Stimulated activated CD4-positive, alpha-beta T cell treated with anti-CD3 and anti-CD28 coated beads, TNF-alpha, amount 100 ng/mL, for 48 hours (primary cell): ENCODE data around the gene UPP1.
"Not testable (repeated sequence)": the region's sequence is repeated elsewhere in the genome, so short reads cannot be mapped to it uniquely, and the experiment has no call there.

ENCODE experiments used
- DNase-seq, 3 donors: peaks; one replicate each; pipeline ENCODE4 v3.0.0-alpha.2; 2020; ENCODE audit warnings: low read depth in 3 of 3

The UPP1 gene

DNA sequence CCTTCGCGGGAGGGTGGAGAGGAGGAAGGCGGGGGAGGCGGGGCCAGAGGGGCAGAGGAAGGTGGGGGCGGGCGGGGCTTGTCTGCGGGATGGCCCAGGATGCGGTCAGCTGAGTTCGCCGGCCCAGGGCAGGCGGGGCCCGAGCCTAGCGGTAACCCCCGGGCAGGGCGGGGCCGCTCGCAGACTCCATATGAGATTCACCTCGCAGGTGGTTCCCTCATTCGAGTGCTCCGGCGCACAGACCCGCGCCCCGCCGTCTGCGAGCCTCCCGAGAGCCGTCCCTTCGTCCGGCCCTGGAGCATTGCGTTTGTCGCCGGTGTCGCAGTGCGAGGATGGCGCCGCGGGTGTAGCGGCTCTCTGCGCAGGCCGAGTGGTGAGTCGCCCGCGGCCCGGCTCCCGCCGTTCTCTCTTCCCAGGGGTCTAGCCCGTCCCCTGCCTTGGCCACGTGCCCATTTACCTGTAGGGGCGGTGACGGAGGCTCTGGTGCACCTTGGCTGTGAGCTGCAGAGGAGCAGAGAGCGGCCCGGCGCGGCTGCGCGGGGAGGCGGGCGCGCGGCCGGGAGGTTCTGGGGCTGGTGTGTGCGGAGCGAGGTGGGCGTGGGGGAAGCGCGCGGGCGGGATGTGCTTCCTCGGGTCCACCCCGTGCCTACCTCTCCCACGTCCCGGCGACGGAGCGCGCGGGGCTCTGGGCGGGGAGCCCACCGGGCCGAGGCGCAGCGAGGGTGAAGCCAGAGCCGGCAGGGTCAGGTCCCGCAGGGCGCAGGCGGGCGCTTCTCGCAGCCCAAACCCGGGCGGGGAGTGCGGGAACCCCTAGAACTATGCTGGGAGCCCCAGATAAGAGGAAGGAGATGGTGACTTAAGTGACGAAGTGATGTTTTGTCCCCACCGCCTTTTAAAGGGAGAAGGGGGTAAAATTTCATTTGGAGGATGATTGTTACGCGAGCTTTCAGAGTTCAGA lies at the start of gene UPP1:
TSS of gene UPP1 (plus strand) at position 220 of the 958 bp plus-strand sequence. CDS start 5,519 bp downstream, outside the sequence.
- peak in 2 of 3 donors; percentile 74 to 90 for DNase-seq

DNA sequence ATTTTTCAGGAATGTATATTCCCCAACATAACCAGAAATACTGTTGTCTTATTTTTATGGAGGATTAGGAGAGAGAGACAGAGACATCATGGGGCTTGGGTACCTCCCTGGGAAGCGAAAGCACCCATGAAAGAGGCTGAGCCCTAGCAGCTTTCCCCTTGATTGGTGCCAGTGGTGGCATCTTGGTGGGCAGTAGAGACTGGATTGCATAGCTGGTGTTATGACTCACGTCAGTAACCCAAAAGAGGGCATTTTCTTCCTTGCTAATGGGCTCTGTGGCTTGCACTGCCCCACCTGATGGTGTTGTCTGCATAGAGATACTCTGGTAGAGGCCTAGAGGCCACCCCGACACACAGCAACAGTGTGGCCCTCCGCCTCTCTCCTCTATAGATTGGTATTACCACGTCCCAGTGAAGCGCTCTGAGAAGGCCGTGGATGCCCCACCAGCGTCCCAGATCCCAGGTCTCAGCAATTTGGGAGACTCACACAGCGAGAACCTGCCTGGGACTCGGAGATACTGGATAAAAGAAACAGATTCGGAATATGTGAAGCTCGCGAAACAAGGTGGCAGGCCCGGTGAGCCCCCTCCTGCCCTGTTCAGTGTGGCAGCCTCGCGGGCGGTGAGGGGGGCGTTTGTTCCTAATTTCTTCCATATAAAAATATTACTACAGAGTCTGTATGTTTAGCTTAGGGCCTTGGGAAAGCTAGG lies 48.0 kb upstream of the UPP1 start:
- DNase-seq, result no peak

DNA sequence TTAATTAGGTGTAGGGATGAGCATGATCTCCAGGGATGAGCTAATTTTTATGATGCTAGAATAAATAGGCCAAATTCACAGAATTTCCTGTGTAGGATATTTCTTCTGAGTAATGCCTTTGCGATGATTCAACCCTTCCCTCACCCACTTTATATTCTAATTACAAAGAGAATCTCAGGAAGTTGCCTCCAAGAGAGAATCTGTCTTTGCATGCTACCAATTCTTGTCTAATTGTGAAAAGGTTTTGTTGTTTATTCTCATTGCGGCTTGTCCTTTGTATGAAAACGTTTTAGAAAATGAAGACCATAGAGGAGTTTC lies 47.5 kb upstream of the UPP1 start:
- DNase-seq, result no peak

DNA sequence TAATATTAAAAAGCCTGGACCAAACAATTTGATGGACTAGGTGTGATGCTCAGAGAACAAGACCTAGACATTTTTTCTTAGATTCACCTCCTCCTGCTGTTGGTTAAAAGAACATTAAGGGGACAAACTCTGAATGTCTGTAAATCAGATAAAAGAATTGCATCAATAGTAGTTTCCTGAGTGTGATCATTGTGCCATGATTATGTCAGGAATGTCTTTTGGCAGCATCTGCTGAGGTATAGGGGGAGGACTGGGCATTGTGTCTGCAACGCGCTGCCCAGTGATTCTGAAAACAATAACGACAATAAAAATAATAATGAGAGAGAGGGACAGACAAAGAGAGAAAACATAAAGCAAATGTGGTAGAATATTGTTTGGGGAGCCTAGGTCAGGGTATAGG lies 46.8 kb upstream of the UPP1 start:
- DNase-seq, result no peak

DNA sequence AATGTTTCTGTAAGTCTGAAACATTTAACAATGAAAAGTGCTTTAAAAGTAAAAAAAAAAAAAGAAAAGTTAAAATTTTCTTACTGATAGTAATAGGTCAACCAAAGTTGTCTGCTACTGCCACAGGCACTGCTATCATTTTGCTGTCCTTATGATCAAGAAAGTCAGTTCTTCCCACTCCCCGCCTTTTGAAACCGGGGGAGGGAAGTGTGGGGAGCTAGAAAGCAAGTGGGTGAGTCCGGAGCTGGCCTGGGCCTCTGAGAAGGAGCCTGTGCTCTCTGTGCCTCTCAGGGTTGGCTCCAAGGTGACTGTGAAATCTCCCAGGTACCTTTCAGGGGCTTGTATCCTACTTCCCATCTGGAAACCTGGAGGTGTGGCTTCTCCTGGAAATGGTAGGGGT lies 46.4 kb upstream of the UPP1 start:
- DNase-seq, result no peak

DNA sequence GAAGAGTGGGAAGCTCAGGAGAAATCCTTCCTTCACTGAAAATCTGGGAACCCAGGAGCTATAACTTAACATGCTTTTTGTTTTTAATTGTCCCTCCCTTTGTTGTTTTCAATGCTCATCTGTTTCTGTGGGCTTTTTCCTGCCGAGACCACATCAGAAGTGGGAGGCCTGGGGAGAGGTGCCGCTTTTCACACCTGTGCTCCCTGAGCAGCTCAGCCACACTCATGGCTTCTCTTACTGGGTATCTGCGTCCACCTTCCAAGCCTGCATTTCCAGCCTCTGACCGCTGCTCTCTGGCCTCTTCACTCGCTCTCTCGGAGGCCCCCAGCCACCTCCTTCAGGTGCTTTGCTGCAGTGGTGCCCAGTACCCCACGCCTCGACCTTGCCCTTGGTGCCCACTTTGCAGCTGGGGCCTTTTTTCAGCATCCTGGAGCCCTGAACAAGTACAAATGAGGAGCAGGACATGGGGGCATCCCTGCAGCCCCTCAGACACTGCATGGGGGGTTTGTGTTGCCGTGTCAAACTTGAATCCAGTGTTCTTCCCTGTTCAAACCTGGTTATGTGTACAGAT lies 43.8 kb upstream of the UPP1 start:
- DNase-seq, result no peak

DNA sequence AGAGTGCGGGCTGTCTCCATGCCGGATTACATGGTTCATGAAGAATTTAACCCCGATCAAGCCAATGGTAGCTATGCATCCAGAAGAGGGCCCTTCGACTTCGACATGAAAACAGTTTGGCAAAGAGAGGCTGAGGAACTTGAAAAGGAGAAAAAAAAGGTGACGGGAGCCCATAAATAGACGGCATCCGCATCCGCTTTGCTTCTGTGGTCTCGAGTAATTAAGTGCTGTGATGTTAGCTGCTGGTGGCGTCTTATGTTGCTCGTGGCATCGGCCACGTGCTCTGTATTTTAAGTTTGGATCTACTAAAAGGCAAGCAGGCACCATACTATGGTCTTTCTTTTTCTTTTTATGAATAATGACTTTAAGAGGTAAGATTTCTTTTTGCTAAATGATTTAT lies 42.6 kb upstream of the UPP1 start:
- no peak for DNase-seq

DNA sequence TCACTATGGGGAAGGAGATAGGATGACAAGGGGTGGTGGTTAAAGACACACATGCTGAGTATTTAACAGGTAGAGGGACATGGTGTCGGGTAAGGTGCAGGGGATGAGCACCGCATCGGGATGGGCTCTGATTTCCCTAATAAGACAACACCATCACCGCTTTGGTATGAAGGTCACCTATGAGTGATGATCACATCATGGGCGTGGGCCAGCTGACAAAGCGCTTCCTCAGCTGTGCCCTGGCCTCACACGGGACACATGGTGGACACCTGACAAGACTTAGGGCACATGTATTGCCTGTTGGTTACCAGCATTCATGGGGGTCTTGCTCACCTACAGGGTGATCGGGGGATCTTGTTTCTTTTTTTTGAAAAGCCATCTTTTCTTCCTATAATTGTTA lies 41.0 kb upstream of the UPP1 start:
- DNase-seq, result no peak

DNA sequence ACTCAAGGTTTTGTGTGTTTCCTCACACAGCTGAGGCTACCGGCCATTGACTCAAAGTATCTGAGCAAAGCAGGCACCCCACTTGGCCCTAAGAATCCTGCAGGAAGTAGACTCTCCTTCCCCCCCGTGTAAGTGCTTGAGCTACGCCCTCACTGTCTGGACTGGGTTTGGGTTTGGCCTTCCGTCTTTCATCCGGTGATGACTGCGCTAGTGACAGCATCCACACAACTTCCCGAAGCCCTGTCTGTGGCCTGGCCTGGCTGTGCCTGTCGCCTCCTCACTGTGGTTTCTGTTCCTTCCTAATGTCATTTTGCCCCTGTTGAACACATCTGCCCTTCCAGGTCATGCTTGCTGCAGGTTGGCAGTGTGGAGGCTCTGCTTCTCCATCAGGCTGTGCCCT lies 39.2 kb upstream of the UPP1 start:
- no peak for DNase-seq

DNA sequence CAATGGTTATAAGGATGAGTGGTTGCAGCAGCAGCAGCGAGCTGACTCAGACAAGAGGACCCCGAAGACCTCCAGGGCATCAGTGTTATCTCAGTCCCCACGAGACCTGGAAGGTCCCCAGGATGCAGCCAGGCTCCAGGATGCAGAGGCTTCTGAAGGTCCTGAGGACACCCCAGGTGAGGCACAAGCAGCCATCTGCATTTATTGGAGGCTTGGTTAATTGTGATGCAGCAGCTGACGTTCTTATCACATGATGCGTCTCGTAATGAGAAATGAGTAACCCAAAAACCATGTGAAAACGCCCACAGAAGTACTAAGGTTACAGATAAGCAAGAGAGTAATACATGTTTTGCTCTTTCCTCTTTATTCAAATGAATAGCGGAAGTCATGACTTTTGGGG lies 36.3 kb upstream of the UPP1 start:
- peak in 1 of 3 donors; percentile 21 for DNase-seq

DNA sequence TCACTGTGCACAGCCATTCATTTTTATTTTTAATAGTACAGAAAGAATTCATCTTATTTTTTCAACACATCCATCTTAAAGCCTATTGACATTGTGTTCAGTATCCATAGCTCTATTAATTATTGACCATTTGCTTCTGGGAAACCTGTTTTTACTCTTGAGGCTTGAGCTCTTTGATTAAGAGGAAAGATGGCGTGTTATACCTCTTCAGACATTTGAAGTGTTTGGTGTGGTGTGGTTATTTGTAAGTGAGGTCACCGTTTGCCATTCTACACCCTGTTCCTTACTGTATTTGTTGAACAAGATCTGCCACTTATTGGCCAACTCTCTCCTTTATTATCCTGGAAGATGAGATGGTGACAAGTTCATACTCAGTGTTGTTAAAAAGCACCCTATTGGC lies 35.3 kb upstream of the UPP1 start:
- DNase-seq, result no peak

DNA sequence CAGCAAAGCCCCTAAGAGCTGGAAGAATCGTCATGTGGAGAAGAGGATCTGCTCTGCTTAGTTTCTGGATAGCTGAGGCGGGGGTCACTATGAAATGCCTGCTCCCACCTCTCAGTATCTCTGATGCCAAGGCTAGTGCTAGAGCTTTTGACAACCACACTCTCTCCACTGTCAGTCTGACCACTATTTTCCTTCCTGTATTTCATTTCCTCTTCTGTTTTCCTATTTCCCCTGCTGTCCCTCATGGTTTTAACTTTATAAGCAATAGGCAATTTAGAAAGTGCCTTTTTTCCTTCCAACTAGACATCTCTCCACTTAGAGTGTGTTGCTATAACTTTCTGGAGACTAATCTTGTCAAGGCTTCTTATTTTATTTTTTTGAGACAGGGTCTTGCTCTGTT lies 30.1 kb upstream of the UPP1 start:
- DNase-seq, result no peak

DNA sequence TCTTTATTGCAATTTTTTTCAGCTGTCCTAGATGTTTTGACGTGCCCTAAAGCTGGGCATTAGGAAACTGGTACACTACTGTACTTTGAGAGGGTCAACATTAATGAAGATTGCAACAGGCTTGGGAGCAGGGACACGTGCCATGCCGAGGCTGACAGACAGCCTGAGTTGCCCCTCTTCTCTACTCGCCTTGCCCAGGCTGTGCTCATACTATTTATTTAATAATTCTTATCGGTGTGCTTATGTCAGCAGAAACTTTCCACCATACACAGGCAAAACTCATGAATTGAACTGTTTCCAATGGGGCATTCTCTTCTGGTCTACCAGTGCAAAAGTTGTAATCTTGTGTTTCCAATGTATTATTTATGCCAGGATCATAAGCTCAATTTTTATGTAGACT lies 29.4 kb upstream of the UPP1 start:
- no peak for DNase-seq

DNA sequence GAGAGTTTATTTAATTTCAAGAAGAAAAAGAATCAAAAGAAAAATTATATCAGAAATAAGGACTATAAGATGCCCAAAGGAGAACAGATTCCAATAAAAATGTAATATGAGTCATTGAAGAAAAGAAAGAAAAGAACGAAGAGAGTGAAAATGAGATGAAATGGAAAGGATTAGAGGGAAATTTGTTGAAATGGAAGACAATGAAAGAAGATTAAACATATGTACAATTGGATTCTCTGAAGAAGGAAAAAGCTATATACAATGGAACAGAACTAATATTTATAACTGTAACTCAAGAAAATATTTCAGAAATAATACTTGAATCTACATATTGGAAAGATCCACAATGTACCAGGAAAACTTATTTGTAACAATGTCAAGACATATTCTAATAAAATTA lies 25.1 kb upstream of the UPP1 start:
- DNase-seq, result no peak

DNA sequence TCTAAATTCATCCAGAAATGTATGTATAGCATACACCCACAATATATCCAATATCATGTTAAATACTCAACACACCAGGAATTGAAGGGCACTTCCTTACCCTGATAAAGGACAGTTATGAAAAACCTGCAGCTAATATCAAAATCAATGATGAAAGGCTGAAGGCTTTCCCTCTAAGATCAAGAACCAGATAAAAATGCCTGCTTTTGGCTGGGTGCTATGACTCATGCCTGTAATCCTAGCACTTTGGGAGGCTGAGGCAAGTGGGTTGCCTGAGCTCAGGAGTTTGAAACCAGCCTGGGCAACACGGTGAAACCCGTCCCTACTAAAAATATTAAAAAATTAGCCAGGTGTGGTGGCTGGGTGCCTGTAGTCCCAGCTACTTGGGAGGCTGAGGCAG lies 21.6 kb upstream of the UPP1 start:
- no peak for DNase-seq

DNA sequence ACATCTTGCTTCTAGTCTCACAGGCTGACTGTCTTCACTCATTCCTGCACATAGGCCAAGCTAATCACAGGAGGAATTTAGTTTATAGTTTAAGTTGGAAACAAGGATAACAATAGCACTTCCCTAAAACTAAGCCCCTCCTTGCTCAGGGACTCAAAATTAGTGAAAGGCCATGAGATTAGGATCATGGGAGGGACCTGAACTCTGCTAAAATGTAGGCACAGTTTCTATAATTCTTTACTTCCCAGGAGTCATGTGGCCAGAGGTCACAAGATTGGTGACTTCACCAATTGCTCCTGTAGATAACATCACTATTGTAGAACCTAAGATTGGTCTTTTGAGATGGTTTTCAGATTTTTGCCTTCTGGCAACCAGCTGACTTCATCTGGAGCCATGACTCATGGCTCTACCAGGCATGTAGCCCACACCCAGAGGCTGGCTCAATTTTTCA lies 14.8 kb upstream of the UPP1 start:
- no peak for DNase-seq

DNA sequence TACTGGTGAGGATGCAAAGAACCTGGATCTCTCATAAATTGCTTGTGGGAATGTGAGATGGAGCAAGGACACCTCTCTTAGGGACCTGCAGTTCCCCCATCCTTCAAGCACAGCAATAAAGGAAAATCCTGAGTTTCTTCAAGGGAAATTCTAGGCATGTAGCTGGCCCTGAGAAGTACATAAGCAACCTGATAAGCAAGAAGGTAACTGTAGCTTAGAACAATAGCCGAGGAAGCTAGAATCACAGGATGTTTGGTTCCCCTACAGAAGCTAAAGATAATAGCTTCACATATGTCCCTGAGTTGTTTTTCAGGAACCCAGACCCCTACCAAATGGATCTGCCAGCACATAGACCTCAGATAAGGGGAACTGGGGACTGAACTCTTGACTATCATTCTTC lies 11.6 kb upstream of the UPP1 start:
- DNase-seq, result no peak

DNA sequence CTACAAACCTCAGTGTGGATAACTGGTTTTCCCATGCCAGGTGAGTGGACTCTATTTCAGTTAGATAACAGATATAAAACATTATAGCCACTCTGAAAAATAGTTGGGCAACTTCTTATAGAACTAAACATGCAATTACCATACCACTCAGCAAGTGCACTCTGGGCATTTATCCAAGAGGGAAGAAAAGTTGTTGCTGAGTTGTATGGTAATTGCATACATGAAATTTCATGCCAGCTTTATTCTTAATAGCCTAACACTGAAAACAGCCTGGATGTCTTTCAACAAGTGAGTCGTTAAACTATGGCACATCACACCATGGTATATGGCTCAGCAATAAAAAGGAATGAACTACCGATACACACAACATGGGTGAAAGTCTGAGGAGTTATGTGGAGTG lies 10.6 kb upstream of the UPP1 start:
- DNase-seq, result no peak

DNA sequence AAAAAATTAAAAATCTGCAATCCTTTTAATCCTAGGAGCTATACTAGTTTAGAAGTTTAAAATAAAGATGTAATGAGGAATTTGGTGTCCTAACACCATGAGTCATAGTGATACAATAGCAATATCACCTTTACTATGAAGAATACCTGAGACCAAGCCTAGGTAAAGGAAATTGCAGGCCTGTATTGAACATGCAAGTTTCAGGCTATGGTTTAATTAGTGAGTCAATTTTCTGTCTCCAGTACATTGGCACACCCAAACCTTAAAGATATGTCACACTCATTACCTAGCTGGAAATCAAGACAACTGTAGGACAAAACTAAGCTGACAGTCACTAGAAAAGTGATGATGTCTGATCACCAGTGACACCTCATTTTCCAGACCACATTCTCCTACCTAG lies 6.7 kb upstream of the UPP1 start:
- not testable (repeated sequence) for DNase-seq

DNA sequence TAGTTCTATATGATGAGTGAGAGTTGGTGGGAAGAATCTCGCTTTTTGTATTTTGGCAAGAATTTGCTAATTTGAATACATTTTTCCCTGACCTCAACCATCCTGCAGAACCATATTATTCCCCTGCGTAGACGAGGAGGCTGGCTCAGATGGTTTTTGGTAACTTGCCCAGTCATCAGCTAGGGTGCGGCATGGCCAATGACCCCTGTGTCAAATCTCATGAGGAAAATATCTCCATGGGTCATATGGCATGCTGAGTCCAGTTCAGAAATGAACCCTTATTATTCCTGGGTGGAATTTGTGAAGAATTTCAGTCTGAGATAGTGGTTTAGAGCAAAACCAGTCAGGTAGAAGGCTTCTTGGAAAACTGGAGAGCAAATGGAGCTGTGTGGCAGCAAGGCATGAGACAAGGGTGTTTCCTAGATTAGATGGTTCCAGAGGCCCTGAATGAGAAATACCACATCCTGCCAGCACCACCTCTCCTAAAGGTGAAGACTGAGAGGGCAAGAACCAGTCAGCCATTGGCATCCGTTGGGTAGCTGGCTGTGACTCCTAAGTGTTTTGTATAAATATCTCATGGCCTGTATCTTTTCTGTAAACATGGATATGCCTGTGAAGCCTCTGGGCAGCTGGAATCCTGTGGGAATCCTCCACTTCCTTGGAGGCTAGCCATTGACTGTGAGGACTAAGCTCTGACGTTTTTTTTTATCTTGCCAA lies 5.8 kb upstream of the UPP1 start:
- DNase-seq, result no peak

DNA sequence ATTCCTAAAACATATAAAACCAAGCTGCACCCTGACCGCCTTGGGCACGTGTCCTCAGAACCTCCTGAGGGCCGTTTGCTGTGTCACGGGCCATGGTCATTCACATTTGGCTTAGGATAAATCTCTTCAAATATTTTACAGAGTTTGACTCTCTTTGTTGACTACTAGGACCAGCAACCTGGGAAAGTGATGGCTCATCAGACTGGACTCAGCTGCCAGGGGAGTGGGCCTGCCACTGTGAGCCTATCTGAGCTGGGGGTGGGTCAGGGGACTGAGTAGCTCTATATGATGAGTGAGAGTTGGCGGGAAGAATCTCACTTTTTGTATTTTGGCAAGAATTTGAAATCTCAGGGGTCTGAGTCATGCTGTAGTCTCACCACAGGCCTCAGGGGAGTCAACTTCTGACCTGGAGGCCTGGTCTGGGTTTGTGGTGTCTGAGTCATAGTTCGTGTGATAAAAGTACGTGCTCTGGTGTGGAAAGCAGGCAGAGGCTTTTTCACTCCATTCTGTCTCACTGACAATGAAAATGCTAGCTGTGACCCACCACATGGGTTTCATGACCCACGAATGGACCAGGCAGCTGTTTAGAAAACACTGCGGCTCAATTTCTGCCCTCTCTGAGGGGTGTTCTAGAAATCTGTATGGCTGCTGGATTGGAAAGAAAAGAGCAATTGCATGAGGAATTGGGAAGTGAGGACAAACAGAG lies 4.2 kb upstream of the UPP1 start:
- DNase-seq, result peak; percentile 50 to 77 (median 65)

DNA sequence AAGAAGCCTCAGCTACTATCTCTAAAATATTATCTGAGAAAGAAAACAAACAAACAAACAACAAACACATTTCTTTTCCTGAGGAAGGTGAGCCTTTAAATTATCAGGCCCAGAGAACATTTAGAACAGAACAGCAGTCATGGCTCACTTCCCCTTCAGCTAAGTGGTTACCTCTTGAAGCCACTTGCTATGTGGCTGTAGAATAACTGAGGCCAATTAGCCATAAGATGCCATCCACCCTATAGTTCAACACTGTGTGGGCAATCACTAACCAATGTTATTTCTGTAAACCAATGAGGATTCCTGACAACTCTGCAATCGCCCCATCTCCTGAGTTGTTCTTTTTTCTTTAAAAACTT lies 3.7 kb upstream of the UPP1 start:
- DNase-seq, result no peak
